GM21529 (cell line): Measurements from ENCODE around the gene POTEG.
"Not testable (repeated sequence)": the region's sequence is repeated elsewhere in the genome, so short reads cannot be mapped to it uniquely, and the experiment has no call there.

Source experiments
- ATAC-seq: cut with Tn5 transposase; IDR thresholded peaks from one replicate; pipeline ENCODE4 v1.9.1; 2021; ENCODE audit not compliant: unreplicated experiment

The POTEG gene

GRCh38 chr14:19434241-19434640 lies at the start of gene POTEG:
Gene POTEG (minus strand): TSS chr14:19434341. CDS start chr14:19434289, 52 bp downstream.
- not testable (repeated sequence) for ATAC-seq

GRCh38 chr14:19482093-19482492 lies 48.0 kb upstream of the POTEG start:
- ATAC-seq, result not testable (repeated sequence)

GRCh38 chr14:19481421-19481820 lies 47.3 kb upstream of the POTEG start:
- not testable (repeated sequence) for ATAC-seq

- ATAC-seq, result not testable (repeated sequence)
Observed at GRCh38 chr14:19480491-19480890, 46.4 kb upstream of the POTEG start.

GRCh38 chr14:19445761-19446160 lies 11.6 kb upstream of the POTEG start:
- not testable (repeated sequence) for ATAC-seq

GRCh38 chr14:19439826-19440225 lies 5.7 kb upstream of the POTEG start:
- not testable (repeated sequence) for ATAC-seq

- not testable (repeated sequence) for ATAC-seq
Observed at GRCh38 chr14:19439219-19439618, 5.1 kb upstream of the POTEG start.

GRCh38 chr14:19437126-19437443 lies 2.9 kb upstream of the POTEG start:
- ATAC-seq, result not testable (repeated sequence)

GRCh38 chr14:19436311-19437125 lies 2.4 kb upstream of the POTEG start:
- not testable (repeated sequence) for ATAC-seq

GRCh38 chr14:19435852-19436251 lies 1.7 kb upstream of the POTEG start:
- not testable (repeated sequence) for ATAC-seq

- ATAC-seq, result not testable (repeated sequence)
Observed at GRCh38 chr14:19434891-19435290, 750 bp upstream of the POTEG start.

- ATAC-seq, result not testable (repeated sequence)
Observed at GRCh38 chr14:19433765-19434164, 376 bp downstream of the POTEG start.

GRCh38 chr14:19408519-19408918 lies 25.6 kb downstream of the POTEG start:
- not testable (repeated sequence) for ATAC-seq

- not testable (repeated sequence) for ATAC-seq
Observed at GRCh38 chr14:19402097-19402496, 32.0 kb downstream of the POTEG start.

GRCh38 chr14:19394727-19395126 lies 39.4 kb downstream of the POTEG start:
- ATAC-seq, result not testable (repeated sequence)

- not testable (repeated sequence) for ATAC-seq
Observed at GRCh38 chr14:19390230-19390629, 43.9 kb downstream of the POTEG start.

- not testable (repeated sequence) for ATAC-seq
Observed at GRCh38 chr14:19388741-19389140, 45.4 kb downstream of the POTEG start.

GRCh38 chr14:19386996-19387395 lies 47.1 kb downstream of the POTEG start:
- ATAC-seq, result not testable (repeated sequence)

GRCh38 chr14:19386309-19386708 lies 47.8 kb downstream of the POTEG start:
- not testable (repeated sequence) for ATAC-seq

- ATAC-seq, result not testable (repeated sequence)
Observed at GRCh38 chr14:19384088-19384781, 49.9 kb downstream of the POTEG start.

GRCh38 chr14:19383008-19383584 lies 51.0 kb downstream of the POTEG start:
- not testable (repeated sequence) for ATAC-seq

GRCh38 chr14:19380137-19380536 lies 54.0 kb downstream of the POTEG start:
- ATAC-seq, result not testable (repeated sequence)
